Endothelial cell of umbilical vein (primary cell): ENCODE data around the gene NR2C1.

Experiments used
- EZH2 ChIP-seq: IDR thresholded peaks from 2 replicates; pipeline ENCODE4 v1.6.1; 2012; ENCODE audit warnings: borderline replicate concordance, low read depth, mild to moderate bottlenecking, moderate library complexity, low read length, inconsistent platforms; ENCODE audit not compliant: severe bottlenecking
- FOS ChIP-seq: IDR thresholded peaks from 2 replicates; pipeline ENCODE4 v1.6.1; 2011; ENCODE audit warnings: mild to moderate bottlenecking, low read length, moderate library complexity, borderline replicate concordance; ENCODE audit not compliant: insufficient read depth
- GATA2 ChIP-seq: IDR thresholded peaks from 2 replicates; pipeline ENCODE4 v1.7.0; 2011; ENCODE audit warnings: low read depth, mild to moderate bottlenecking, moderate library complexity, mixed read lengths, low read length; ENCODE audit not compliant: insufficient read length, insufficient read depth
- JUN ChIP-seq: IDR thresholded peaks from 2 replicates; pipeline ENCODE4 v1.6.1; 2011; ENCODE audit warnings: borderline replicate concordance, low read depth; ENCODE audit not compliant: insufficient read length, insufficient read depth
- MYC ChIP-seq: IDR thresholded peaks from one replicate; pipeline ENCODE4 v1.6.1; 2011; ENCODE audit warnings: mild to moderate bottlenecking, low read depth, low read length
- POLR2A ChIP-seq: IDR thresholded peaks from 2 replicates; pipeline ENCODE4 v1.6.1; 2012; ENCODE audit warnings: low read depth, mild to moderate bottlenecking, control low read depth, low read length
- POLR2AphosphoS5 ChIP-seq: IDR thresholded peaks from 2 replicates; pipeline ENCODE4 v1.6.1; 2012; ENCODE audit warnings: low read depth, mild to moderate bottlenecking, control low read depth, low read length, moderate library complexity; ENCODE audit not compliant: insufficient read depth
- TF ChIP-seq, protein P1 (sequence below), 2 donors: IDR thresholded peaks; 1 replicate in 1 of 2; 2 replicates in 1 of 2; pipeline ENCODE4 v1.5.1; 2011; ENCODE audit warnings: low read length in 2 of 2, mild to moderate bottlenecking in 2 of 2, moderate library complexity in 2 of 2, control low read depth in 1 of 2, inconsistent platforms in 1 of 2, low read depth in 1 of 2; ENCODE audit not compliant: insufficient read depth in 1 of 2; ENCODE audit errors: extremely low read depth in 1 of 2
- TF ChIP-seq, protein P2 (sequence below): IDR thresholded peaks from 2 replicates; pipeline ENCODE4 v1.6.1; 2011; ENCODE audit not compliant: insufficient read depth, insufficient read length

DNA sequence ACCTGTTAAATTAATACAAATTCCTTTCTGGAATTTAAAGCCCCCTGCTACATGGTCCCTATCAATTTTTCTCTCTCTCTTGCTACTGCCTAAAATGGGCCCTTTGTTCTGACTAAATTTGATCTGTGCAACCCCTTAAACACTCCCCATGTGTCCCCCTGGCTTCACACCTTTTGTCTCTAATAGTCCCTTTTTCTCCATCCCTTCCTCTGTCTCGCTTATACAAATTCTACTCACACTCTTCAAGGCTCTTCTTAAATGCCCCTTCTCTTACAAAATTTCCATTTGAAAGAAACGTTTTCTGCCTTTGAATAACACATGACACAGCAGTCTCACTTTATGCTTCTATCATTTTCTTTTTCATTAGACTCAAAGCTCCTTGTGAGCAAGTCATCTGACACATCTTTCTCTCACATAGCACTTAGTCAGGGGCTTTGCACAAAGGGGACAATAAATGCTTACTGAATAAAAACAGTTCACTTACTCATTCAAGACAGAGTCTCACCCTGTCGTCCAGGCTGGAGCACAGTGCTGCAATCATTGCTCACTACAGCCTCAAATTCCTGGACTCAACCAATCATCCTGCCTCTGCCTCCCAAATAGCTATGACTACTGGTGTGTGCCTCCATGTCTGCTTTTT lies 41.5 kb upstream of the NR2C1 start:
- TF ChIP-seq, protein P1, sequence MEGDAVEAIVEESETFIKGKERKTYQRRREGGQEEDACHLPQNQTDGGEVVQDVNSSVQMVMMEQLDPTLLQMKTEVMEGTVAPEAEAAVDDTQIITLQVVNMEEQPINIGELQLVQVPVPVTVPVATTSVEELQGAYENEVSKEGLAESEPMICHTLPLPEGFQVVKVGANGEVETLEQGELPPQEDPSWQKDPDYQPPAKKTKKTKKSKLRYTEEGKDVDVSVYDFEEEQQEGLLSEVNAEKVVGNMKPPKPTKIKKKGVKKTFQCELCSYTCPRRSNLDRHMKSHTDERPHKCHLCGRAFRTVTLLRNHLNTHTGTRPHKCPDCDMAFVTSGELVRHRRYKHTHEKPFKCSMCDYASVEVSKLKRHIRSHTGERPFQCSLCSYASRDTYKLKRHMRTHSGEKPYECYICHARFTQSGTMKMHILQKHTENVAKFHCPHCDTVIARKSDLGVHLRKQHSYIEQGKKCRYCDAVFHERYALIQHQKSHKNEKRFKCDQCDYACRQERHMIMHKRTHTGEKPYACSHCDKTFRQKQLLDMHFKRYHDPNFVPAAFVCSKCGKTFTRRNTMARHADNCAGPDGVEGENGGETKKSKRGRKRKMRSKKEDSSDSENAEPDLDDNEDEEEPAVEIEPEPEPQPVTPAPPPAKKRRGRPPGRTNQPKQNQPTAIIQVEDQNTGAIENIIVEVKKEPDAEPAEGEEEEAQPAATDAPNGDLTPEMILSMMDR (IDR thresholded peaks at IDR 0.05; ENCODE audit: extremely low read depth in 1 of 2, insufficient read depth in 1 of 2, low read depth in 1 of 2, low read length in 2 of 2) = no peak
- TF ChIP-seq FOS (no peak), EZH2 (no peak), POLR2A (no peak), POLR2AphosphoS5 (no peak), MYC (no peak), JUN (no peak), GATA2 (no peak)
- TF ChIP-seq, protein P2, sequence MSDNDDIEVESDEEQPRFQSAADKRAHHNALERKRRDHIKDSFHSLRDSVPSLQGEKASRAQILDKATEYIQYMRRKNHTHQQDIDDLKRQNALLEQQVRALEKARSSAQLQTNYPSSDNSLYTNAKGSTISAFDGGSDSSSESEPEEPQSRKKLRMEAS = no peak
